ENCODE results near the gene NT5DC2. TPM values are rescaled to one million over a fixed set of nuclear protein-coding genes. Genes with fewer than 3 reads are reported as not detected.

The NT5DC2 gene
- total and polyA plus RNA-seq, 4 experiments from 2014 or later: 1.3 to 5.8 (median 5.5) TPM; not detected in 1

DNA sequence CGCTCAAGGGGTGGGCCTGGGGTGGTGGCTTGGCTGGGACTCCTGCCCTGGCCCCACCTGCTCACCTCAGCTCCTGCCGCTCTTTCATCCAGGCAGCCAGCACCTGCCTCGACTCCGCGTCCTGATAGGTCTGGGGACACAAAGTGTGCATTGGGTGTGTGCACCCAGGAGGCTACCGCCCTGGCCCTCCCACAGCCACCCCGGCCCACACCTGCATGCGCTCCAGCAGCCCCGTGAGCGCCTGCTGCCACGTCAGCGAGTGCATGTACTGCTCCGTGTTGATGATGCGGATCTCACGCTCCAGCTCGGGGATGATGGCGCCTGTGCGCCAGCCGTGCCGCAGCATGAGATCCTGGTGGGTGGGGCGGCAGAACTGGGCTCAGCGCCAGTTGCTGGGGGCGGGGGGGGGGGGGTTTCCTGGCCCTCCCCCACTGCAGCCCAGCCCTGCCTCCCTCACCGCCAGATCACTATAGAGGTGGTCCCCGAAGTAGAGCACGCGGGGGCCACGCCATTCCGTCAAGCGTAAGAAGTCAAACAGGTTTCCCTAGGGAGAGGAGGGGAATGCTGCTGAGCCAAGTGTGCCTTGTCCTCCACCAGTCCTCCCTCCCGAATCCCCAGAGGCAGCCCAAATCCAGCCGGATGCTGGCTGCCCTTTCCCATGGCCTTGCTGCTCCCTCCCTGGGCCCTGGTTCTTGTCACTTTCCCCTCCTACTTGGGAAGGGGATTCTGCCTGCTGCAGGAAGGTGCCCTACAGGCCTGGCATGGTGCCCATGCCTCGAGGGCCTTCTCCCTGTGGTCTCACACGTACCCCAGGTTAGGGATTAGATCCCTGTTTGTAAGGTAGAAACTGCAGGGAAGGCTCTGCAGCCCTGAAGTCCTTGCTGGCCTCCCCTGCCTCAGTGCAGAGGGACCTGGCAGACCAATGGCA, 8.6 kb downstream of the NT5DC2 start:
- Mint-ChIP-seq H3K27ac (peak overlapping the region in 1 of 7 donors; percentile 24), H3K4me1 (no peaks in the 10 kb centered on the region), H3K9me3 (no peaks in the 10 kb centered on the region), H3K36me3 (no peaks in the 10 kb centered on the region), H3K27me3 (no peaks in the 10 kb centered on the region), H3K4me3 (peak overlapping the region in 1 of 8 donors; percentile 6)
- Histone ChIP-seq H3K36me3 (ENCODE audit: insufficient read depth, low read length) (no peaks in the 10 kb centered on the region), H3K27me3 (ENCODE audit: insufficient read depth, low read length) (no peaks in the 10 kb centered on the region), H3K9me3 (ENCODE audit: control insufficient read depth in 1 of 2, low read length in 2 of 2) (no peaks in the 10 kb centered on the region), H3K27ac (ENCODE audit: low read depth, low read length) (no peak overlapping the region), H3K4me1 (ENCODE audit: insufficient read depth, low read length) (no peaks in the 10 kb centered on the region), H3K4me3 (ENCODE audit: low read length in 2 of 2) (no peak overlapping the region)
- ChIA-PET POLR2A (ENCODE audit: partially characterized antibody) (no interaction called here), CTCF (ENCODE audit: partially characterized antibody) (interaction anchor here (0.6 kb wide), 1 partner anchor 9 kb away, joined by 3 read pairs; no protein-coding TSS in a partner anchor)
- intact Hi-C loops (cut with micrococcal nuclease): no loop called here
- no peak for DNase-seq

DNA sequence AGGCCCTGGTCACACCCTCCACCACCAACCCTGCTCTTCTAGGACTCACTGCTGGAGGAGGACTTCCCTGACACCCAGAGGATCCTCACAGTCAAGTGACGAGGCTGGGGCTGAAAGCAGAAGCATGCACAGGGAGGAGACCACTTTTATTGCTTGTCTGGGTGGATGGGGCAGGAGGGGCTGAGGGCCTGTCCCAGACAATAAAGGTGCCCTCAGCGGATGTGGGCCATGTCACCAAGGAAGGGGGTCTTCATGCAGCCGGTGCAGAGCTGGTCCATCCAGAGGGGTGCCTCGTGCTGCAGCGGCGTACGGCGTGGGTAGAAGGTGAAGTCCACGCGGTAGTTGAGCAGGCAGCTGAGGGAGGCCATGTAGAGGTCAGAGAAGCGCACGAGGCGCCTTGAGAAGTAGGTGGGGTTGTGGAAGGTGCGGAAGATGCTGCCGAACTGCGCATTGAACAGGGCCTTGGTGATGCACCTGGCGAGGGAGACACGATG, 9.4 kb downstream of the NT5DC2 start:
- no peak overlapping the region for H3K4me3 Mint-ChIP-seq
- Histone ChIP-seq H3K4me3 (ENCODE audit: low read length in 2 of 2) (no peak overlapping the region), H3K27me3 (ENCODE audit: insufficient read depth, low read length) (no peaks in the 10 kb centered on the region), H3K27ac (ENCODE audit: low read depth, low read length) (no peak overlapping the region), H3K4me1 (ENCODE audit: insufficient read depth, low read length) (no peaks in the 10 kb centered on the region), H3K9me3 (ENCODE audit: control insufficient read depth in 1 of 2, low read length in 2 of 2) (no peaks in the 10 kb centered on the region), H3K36me3 (ENCODE audit: insufficient read depth, low read length) (no peaks in the 10 kb centered on the region)
- ChIA-PET CTCF (ENCODE audit: partially characterized antibody) (no interaction called here), POLR2A (ENCODE audit: partially characterized antibody) (no interaction called here)
- H3K36me3 Mint-ChIP-seq: no peaks in the 10 kb centered on the region
- intact Hi-C loops (cut with micrococcal nuclease): no loop called here
- no peak overlapping the region for H3K27ac Mint-ChIP-seq
- H3K27me3 Mint-ChIP-seq: no peaks in the 10 kb centered on the region
- H3K4me1 Mint-ChIP-seq: no peaks in the 10 kb centered on the region
- no peak for DNase-seq
- no peaks in the 10 kb centered on the region for H3K9me3 Mint-ChIP-seq

DNA sequence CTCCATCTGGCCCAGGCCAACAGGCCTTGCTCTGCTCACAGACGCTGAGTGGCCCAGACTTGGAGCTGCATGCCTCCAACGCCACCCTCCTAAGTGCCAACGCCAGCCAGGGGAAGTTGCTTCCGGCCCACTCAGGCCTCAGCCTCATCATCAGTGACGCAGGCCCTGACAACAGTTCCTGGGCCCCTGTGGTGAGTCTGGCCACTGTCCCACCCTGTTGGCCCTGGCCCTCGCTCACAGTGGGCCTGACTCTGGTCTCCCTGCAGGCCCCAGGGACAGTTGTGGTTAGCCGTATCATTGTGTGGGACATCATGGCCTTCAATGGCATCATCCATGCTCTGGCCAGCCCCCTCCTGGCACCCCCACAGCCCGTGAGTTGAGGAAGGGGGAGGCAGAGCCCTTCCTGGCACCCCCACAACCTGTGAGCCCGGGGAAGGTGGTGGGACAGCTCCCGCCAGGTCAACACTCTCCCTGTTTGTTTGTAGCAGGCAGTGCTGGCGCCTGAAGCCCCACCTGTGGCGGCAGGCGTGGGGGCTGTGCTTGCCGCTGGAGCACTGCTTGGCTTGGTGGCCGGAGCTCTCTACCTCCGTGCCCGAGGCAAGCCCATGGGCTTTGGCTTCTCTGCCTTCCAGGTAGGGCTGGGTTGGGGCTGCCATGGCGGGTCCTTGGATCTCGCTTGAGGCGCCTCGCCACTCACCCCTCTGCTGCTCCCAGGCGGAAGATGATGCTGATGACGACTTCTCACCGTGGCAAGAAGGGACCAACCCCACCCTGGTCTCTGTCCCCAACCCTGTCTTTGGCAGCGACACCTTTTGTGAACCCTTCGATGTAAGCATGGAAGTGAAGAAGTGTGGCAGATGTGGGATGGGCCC, 10.0 kb downstream of the NT5DC2 start:
- Histone ChIP-seq H3K27ac (ENCODE audit: low read depth, low read length) (no peak overlapping the region), H3K9me3 (ENCODE audit: control insufficient read depth in 1 of 2, low read length in 2 of 2) (no peaks in the 10 kb centered on the region), H3K4me3 (ENCODE audit: low read length in 2 of 2) (no peak overlapping the region), H3K4me1 (ENCODE audit: insufficient read depth, low read length) (no peaks in the 10 kb centered on the region), H3K36me3 (ENCODE audit: insufficient read depth, low read length) (no peaks in the 10 kb centered on the region), H3K27me3 (ENCODE audit: insufficient read depth, low read length) (no peaks in the 10 kb centered on the region)
- no peaks in the 10 kb centered on the region for H3K4me1 Mint-ChIP-seq
- intact Hi-C loops (cut with micrococcal nuclease): no loop called here
- no peak overlapping the region for H3K4me3 Mint-ChIP-seq
- H3K27ac Mint-ChIP-seq: no peak overlapping the region
- ChIA-PET CTCF (ENCODE audit: partially characterized antibody) (no interaction called here), POLR2A (ENCODE audit: partially characterized antibody) (no interaction called here)
- no peaks in the 10 kb centered on the region for H3K9me3 Mint-ChIP-seq
- H3K27me3 Mint-ChIP-seq: no peaks in the 10 kb centered on the region
- no peaks in the 10 kb centered on the region for H3K36me3 Mint-ChIP-seq
- DNase-seq: peak in 1 of 5 donors; percentile 25

DNA sequence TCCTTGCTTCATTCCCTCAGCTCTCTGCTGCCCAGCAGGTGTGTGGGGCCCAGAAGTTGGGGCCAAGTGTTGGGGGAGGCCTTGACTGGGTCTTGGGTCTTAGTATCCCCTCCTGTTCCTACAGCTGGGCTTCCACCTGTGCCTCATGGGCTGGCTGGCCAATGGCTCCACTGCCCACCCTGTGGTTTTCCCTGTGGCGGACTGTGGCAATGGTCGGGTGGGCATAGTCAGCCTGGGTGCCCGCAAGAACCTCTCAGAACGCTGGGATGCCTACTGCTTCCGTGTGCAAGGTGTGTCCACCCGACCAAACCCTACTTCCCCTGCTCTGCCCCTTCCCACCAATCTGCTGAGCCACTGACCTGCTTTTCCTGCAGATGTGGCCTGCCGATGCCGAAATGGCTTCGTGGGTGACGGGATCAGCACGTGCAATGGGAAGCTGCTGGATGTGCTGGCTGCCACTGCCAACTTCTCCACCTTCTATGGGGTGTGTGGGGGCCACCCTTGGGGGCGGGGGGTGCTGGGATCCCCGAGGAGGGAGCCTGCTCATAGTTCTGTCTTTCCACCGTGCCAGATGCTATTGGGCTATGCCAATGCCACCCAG, 10.9 kb downstream of the NT5DC2 start:
- H3K27ac Mint-ChIP-seq: no peak overlapping the region
- Histone ChIP-seq H3K4me1 (ENCODE audit: insufficient read depth, low read length) (no peaks in the 10 kb centered on the region), H3K27me3 (ENCODE audit: insufficient read depth, low read length) (no peaks in the 10 kb centered on the region), H3K27ac (ENCODE audit: low read depth, low read length) (no peak overlapping the region), H3K9me3 (ENCODE audit: control insufficient read depth in 1 of 2, low read length in 2 of 2) (no peaks in the 10 kb centered on the region), H3K4me3 (ENCODE audit: low read length in 2 of 2) (no peak overlapping the region), H3K36me3 (ENCODE audit: insufficient read depth, low read length) (no peaks in the 10 kb centered on the region)
- DNase-seq: peak in 1 of 5 donors; percentile 19
- no peaks in the 10 kb centered on the region for H3K9me3 Mint-ChIP-seq
- ChIA-PET POLR2A (ENCODE audit: partially characterized antibody) (no interaction called here), CTCF (ENCODE audit: partially characterized antibody) (no interaction called here)
- intact Hi-C loops (cut with micrococcal nuclease): no loop called here
- no peak overlapping the region for H3K4me3 Mint-ChIP-seq
- H3K4me1 Mint-ChIP-seq: no peaks in the 10 kb centered on the region
- H3K36me3 Mint-ChIP-seq: no peaks in the 10 kb centered on the region
- no peaks in the 10 kb centered on the region for H3K27me3 Mint-ChIP-seq

DNA sequence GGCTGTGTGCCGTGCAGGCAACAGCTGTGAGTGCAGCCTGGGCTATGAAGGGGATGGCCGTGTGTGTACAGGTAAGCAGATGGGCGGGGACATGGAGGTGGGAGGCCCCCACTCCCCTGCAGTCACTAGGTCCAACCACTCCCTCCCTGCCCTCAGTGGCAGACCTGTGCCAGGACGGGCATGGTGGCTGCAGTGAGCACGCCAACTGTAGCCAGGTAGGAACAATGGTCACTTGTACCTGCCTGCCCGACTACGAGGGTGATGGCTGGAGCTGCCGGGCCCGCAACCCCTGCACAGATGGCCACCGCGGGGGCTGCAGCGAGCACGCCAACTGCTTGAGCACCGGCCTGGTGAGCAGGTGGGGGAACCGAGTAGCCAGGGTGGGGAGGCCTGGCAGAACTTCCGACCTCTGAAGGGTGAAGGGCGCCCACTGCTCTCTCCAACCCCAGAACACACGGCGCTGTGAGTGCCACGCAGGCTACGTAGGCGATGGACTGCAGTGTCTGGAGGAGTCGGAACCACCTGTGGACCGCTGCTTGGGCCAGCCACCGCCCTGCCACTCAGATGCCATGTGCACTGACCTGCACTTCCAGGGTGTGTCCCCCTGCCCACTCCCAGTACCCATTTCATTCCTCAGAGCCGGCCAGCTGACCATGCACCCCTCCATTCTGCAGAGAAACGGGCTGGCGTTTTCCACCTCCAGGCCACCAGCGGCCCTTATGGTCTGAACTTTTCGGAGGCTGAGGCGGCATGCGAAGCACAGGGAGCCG, 11.6 kb downstream of the NT5DC2 start:
- no peaks in the 10 kb centered on the region for H3K9me3 ChIP-seq (ENCODE audit: control insufficient read depth in 1 of 2, low read length in 2 of 2)
- H3K4me3 ChIP-seq (ENCODE audit: low read length in 2 of 2): no peak overlapping the region
- no peak for DNase-seq
- H3K4me1 ChIP-seq (ENCODE audit: insufficient read depth, low read length): no peaks in the 10 kb centered on the region
- no peaks in the 10 kb centered on the region for H3K36me3 ChIP-seq (ENCODE audit: insufficient read depth, low read length)
- Mint-ChIP-seq H3K4me3 (no peak overlapping the region), H3K27me3 (no peaks in the 10 kb centered on the region), H3K9me3 (no peaks in the 10 kb centered on the region), H3K4me1 (no peaks in the 10 kb centered on the region), H3K36me3 (no peaks in the 10 kb centered on the region), H3K27ac (no peak overlapping the region)
- no peak overlapping the region for H3K27ac ChIP-seq (ENCODE audit: low read depth, low read length)
- POLR2A ChIA-PET (ENCODE audit: partially characterized antibody): no interaction called here
- CTCF ChIA-PET (ENCODE audit: partially characterized antibody): no interaction called here
- no peaks in the 10 kb centered on the region for H3K27me3 ChIP-seq (ENCODE audit: insufficient read depth, low read length)
- intact Hi-C loops (cut with micrococcal nuclease): no loop called here

DNA sequence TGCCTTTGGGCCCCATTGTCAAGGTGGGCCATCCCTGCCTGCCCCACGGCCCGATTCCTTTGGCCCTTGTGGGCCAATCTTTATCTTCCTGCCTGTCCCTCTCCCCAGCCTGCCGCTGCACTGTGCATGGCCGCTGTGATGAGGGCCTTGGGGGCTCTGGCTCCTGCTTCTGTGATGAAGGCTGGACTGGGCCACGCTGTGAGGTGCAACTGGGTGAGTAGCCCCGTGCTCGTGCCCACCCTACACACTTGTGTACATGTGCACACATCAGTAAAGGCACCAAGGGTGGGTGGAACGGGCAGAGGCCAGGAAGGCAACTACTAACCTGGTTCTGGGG, 12.2 kb downstream of the NT5DC2 start:
- no peaks in the 10 kb centered on the region for H3K4me1 ChIP-seq (ENCODE audit: insufficient read depth, low read length)
- ChIA-PET CTCF (ENCODE audit: partially characterized antibody) (no interaction called here), POLR2A (ENCODE audit: partially characterized antibody) (no interaction called here)
- H3K4me3 ChIP-seq (ENCODE audit: low read length in 2 of 2): no peak overlapping the region
- DNase-seq: no peak
- intact Hi-C loops (cut with micrococcal nuclease): no loop called here
- H3K27me3 ChIP-seq (ENCODE audit: insufficient read depth, low read length): no peaks in the 10 kb centered on the region
- no peak overlapping the region for H3K27ac Mint-ChIP-seq
- no peaks in the 10 kb centered on the region for H3K27me3 Mint-ChIP-seq
- no peaks in the 10 kb centered on the region for H3K9me3 ChIP-seq (ENCODE audit: control insufficient read depth in 1 of 2, low read length in 2 of 2)
- H3K27ac ChIP-seq (ENCODE audit: low read depth, low read length): no peak overlapping the region
- no peaks in the 10 kb centered on the region for H3K36me3 Mint-ChIP-seq
- H3K4me3 Mint-ChIP-seq: no peak overlapping the region
- H3K36me3 ChIP-seq (ENCODE audit: insufficient read depth, low read length): no peaks in the 10 kb centered on the region
- H3K9me3 Mint-ChIP-seq: no peaks in the 10 kb centered on the region
- no peaks in the 10 kb centered on the region for H3K4me1 Mint-ChIP-seq
